GM12874 (cell line): ENCODE measurements around the gene GAS7.

ENCODE experiments used
- CTCF ChIP-seq: IDR thresholded peaks from 2 replicates; pipeline ENCODE4 v1.5.1; 2011; ENCODE audit warnings: low read depth, mild to moderate bottlenecking, control low read depth, low read length, moderate library complexity; ENCODE audit not compliant: insufficient read depth

Gene GAS7

GRCh38 chr17:9893411-9894012, 304.9 kb downstream of the GAS7 start:
- no peak for TF ChIP-seq CTCF

- peak; percentile 74; the same call in 1 of the 2 replicates for TF ChIP-seq CTCF
These were observed 308.3 kb downstream of the GAS7 start for GRCh38 chr17:9890124-9890523.

- TF ChIP-seq CTCF: no peak
These were observed 310.9 kb downstream of the GAS7 start for GRCh38 chr17:9887508-9887907.

GRCh38 chr17:9886141-9886930, 312.1 kb downstream of the GAS7 start:
- TF ChIP-seq CTCF: no peak

- no peak for TF ChIP-seq CTCF
These were observed 315.0 kb downstream of the GAS7 start for GRCh38 chr17:9883451-9883850.

GRCh38 chr17:9880582-9880999, 317.8 kb downstream of the GAS7 start:
- TF ChIP-seq CTCF: no peak

- no peak for TF ChIP-seq CTCF
These were observed 319.4 kb downstream of the GAS7 start for GRCh38 chr17:9878786-9879525.
